ENCODE data around the gene FES. TPM values are rescaled to one million over a fixed set of nuclear protein-coding genes. Genes with fewer than 3 reads are reported as not detected.
"Not testable (repeated sequence)": the region's sequence is repeated elsewhere in the genome, so short reads cannot be mapped to it uniquely, and the experiment has no call there.

Gene FES
- total RNA-seq, 1 experiment from 2014 or later = 6.7 TPM

- Histone ChIP-seq H2AFZ (ENCODE audit: low read length) (no peak overlapping the region), H3K18ac (ENCODE audit: insufficient read length, low read depth, low read length) (no peak overlapping the region), H4K91ac (ENCODE audit: insufficient read length, low read depth, low read length) (no peak overlapping the region), H3K23ac (ENCODE audit: insufficient read length, low read depth, low read length) (no peak overlapping the region), H4K20me1 (ENCODE audit: control insufficient read depth, insufficient read depth, insufficient read length) (no peaks in the 10 kb centered on the region), H3K23me2 (ENCODE audit: insufficient read length, low read depth, low read length, poor library complexity, severe bottlenecking) (no peaks in the 10 kb centered on the region), H3K4me2 (ENCODE audit: insufficient read depth, insufficient read length, low read length) (no peak overlapping the region), H3T11ph (ENCODE audit: low read length) (no peak overlapping the region), H2BK20ac (ENCODE audit: low read depth, low read length, poor library complexity, severe bottlenecking) (no peak overlapping the region), H3K4me1 (ENCODE audit: insufficient read depth, low read length) (peaks cover 5% of the 10 kb centered on the region; the same call in 1 of the 2 replicates), H3K9ac (ENCODE audit: extremely low read depth, insufficient read length, low read length) (no peak overlapping the region), H3K14ac (ENCODE audit: insufficient read depth, low read length) (no peak overlapping the region; the same call in 1 of the 2 replicates), H4K8ac (replicated peaks; ENCODE audit: insufficient read length, low read depth, low read length) (no peak overlapping the region), H2BK120ac (ENCODE audit: low read depth, low read length, poor library complexity, severe bottlenecking) (no peak overlapping the region), H3K4ac (ENCODE audit: low read depth, low read length) (no peak overlapping the region), H2BK15ac (ENCODE audit: low read depth, low read length) (no peak overlapping the region), H2AK5ac (ENCODE audit: insufficient read length, low read length) (no peak overlapping the region), H4K5ac (ENCODE audit: insufficient read length, low read depth, low read length) (no peak overlapping the region), H3K56ac (ENCODE audit: insufficient read length, low read depth, low read length) (no peak overlapping the region), H3K9me3 (ENCODE audit: control insufficient read depth, low read depth, low read length) (no peaks in the 10 kb centered on the region), H2BK12ac (ENCODE audit: insufficient read length, low read depth, low read length) (no peak overlapping the region), H3K79me2 (ENCODE audit: insufficient read depth, low read length) (no peaks in the 10 kb centered on the region), H3K79me1 (ENCODE audit: insufficient read depth, low read depth, low read length, poor library complexity, severe bottlenecking) (no peaks in the 10 kb centered on the region), H3K27me3 (ENCODE audit: insufficient read depth, low read length) (no peaks in the 10 kb centered on the region), H3K27ac (ENCODE audit: insufficient read length, low read depth, low read length) (no peak overlapping the region), H2BK5ac (ENCODE audit: insufficient read length, low read length) (no peak overlapping the region)
- H3K36me3 Mint-ChIP-seq (ENCODE audit: insufficient read depth in 1 of 3, low read depth in 3 of 3) = no peaks in the 10 kb centered on the region
- no peak for DNase-seq
- H3K4me1 Mint-ChIP-seq = peaks cover 8 to 9% of the 10 kb centered on the region in 2 experiments
- WGBS (ENCODE audit: extremely low coverage, insufficient read length, low lambda C conversion rate) = no CpG with 5 or more reads among the region's 9 CpGs
- no peaks in the 10 kb centered on the region for H3K9me3 Mint-ChIP-seq
- peaks cover 2% of the 10 kb centered on the region; the same call in 1 of the 2 replicates for H3K27me3 Mint-ChIP-seq (ENCODE audit: low read depth)
- H3K27ac Mint-ChIP-seq = no peak overlapping the region
- no peak overlapping the region; a peak in 1 of 5 replicates for H3K4me3 Mint-ChIP-seq
- no peak for TF ChIP-seq CTCF (conservative IDR thresholded peaks at IDR 0.05)
Measured at GRCh38 chr15:90845201-90845949, 38.9 kb upstream of the FES start.

- H3K9me3 ChIP-seq (ENCODE audit: control insufficient read depth, low read depth, low read length); H4K91ac ChIP-seq (ENCODE audit: insufficient read length, low read depth, low read length); H4K5ac ChIP-seq (ENCODE audit: insufficient read length, low read depth, low read length); H2BK20ac ChIP-seq (ENCODE audit: low read depth, low read length, poor library complexity, severe bottlenecking); H3K4ac ChIP-seq (ENCODE audit: low read depth, low read length); H3K79me1 ChIP-seq (ENCODE audit: insufficient read depth, low read depth, low read length, poor library complexity, severe bottlenecking); H3K56ac ChIP-seq (ENCODE audit: insufficient read length, low read depth, low read length); H3K14ac ChIP-seq (ENCODE audit: insufficient read depth, low read length); H3T11ph ChIP-seq (ENCODE audit: low read length); H3K4me3 Mint-ChIP-seq; H3K4me1 Mint-ChIP-seq; H3K18ac ChIP-seq (ENCODE audit: insufficient read length, low read depth, low read length); H3K9ac ChIP-seq (ENCODE audit: extremely low read depth, insufficient read length, low read length); H3K27ac ChIP-seq (ENCODE audit: insufficient read length, low read depth, low read length); H3K27me3 ChIP-seq (ENCODE audit: insufficient read depth, low read length); H3K36me3 Mint-ChIP-seq (ENCODE audit: insufficient read depth in 1 of 3, low read depth in 3 of 3); H2BK120ac ChIP-seq (ENCODE audit: low read depth, low read length, poor library complexity, severe bottlenecking); H3K23me2 ChIP-seq (ENCODE audit: insufficient read length, low read depth, low read length, poor library complexity, severe bottlenecking); H2BK15ac ChIP-seq (ENCODE audit: low read depth, low read length); H2BK5ac ChIP-seq (ENCODE audit: insufficient read length, low read length); DNase-seq; H3K4me2 ChIP-seq (ENCODE audit: insufficient read depth, insufficient read length, low read length); H4K8ac ChIP-seq (replicated peaks; ENCODE audit: insufficient read length, low read depth, low read length); H3K27ac Mint-ChIP-seq; H4K20me1 ChIP-seq (ENCODE audit: control insufficient read depth, insufficient read depth, insufficient read length); H2BK12ac ChIP-seq (ENCODE audit: insufficient read length, low read depth, low read length); H3K9me3 Mint-ChIP-seq; H2AFZ ChIP-seq (ENCODE audit: low read length); H3K79me2 ChIP-seq (ENCODE audit: insufficient read depth, low read length); H3K4me1 ChIP-seq (ENCODE audit: insufficient read depth, low read length); H2AK5ac ChIP-seq (ENCODE audit: insufficient read length, low read length); H3K27me3 Mint-ChIP-seq (ENCODE audit: low read depth); H3K23ac ChIP-seq (ENCODE audit: insufficient read length, low read depth, low read length): not testable (repeated sequence)
- WGBS (ENCODE audit: extremely low coverage, insufficient read length, low lambda C conversion rate) = no CpG with 5 or more reads among the region's 1 CpG
Measured at GRCh38 chr15:90849424-90849823, 34.9 kb upstream of the FES start.

Data from H9 (cell line).